ENCODE results near the gene FZD10.

The FZD10 gene

GRCh38 chr12:130131801-130132200 is 30.5 kb upstream of the FZD10 start:
- DNase-seq (ENCODE audit: low read depth in 2 of 2): no peak

- no peak for DNase-seq (ENCODE audit: low read depth in 2 of 2)
These were observed 29.3 kb upstream of the FZD10 start for GRCh38 chr12:130132831-130133511.

- DNase-seq (ENCODE audit: low read depth in 2 of 2): no peak
These were observed 28.3 kb upstream of the FZD10 start for GRCh38 chr12:130133851-130134562.

GRCh38 chr12:130134563-130134915 is 27.7 kb upstream of the FZD10 start:
- no peak for DNase-seq (ENCODE audit: low read depth in 2 of 2)

- no peak for DNase-seq (ENCODE audit: low read depth in 2 of 2)
These were observed 25.7 kb upstream of the FZD10 start for GRCh38 chr12:130136509-130137039.

GRCh38 chr12:130137040-130138018 is 24.9 kb upstream of the FZD10 start:
- no peak for DNase-seq (ENCODE audit: low read depth in 2 of 2)

GRCh38 chr12:130138478-130138877 is 23.8 kb upstream of the FZD10 start:
- DNase-seq (ENCODE audit: low read depth in 2 of 2): no peak

- DNase-seq (ENCODE audit: low read depth in 2 of 2): no peak
These were observed 22.5 kb upstream of the FZD10 start for GRCh38 chr12:130139567-130140421.

GRCh38 chr12:130141105-130141504 is 21.2 kb upstream of the FZD10 start:
- DNase-seq (ENCODE audit: low read depth in 2 of 2): no peak

GRCh38 chr12:130141901-130142683 is 20.2 kb upstream of the FZD10 start:
- DNase-seq (ENCODE audit: low read depth in 2 of 2): no peak

GRCh38 chr12:130142736-130143135 is 19.5 kb upstream of the FZD10 start:
- no peak for DNase-seq (ENCODE audit: low read depth in 2 of 2)

- no peak for DNase-seq (ENCODE audit: low read depth in 2 of 2)
These were observed 19.1 kb upstream of the FZD10 start for GRCh38 chr12:130143136-130143535.

- no peak for DNase-seq (ENCODE audit: low read depth in 2 of 2)
These were observed 18.0 kb upstream of the FZD10 start for GRCh38 chr12:130144256-130144655.

GRCh38 chr12:130145731-130146130 is 16.5 kb upstream of the FZD10 start:
- no peak for DNase-seq (ENCODE audit: low read depth in 2 of 2)

- DNase-seq (ENCODE audit: low read depth in 2 of 2): no peak
These were observed 15.9 kb upstream of the FZD10 start for GRCh38 chr12:130146176-130146931.

- DNase-seq (ENCODE audit: low read depth in 2 of 2): no peak
These were observed 14.2 kb upstream of the FZD10 start for GRCh38 chr12:130147875-130148596.

- DNase-seq (ENCODE audit: low read depth in 2 of 2): no peak
These were observed 10.4 kb upstream of the FZD10 start for GRCh38 chr12:130151846-130152245.

GRCh38 chr12:130152386-130152785 is 9.9 kb upstream of the FZD10 start:
- no peak for DNase-seq (ENCODE audit: low read depth in 2 of 2)

GRCh38 chr12:130153803-130154202 is 8.5 kb upstream of the FZD10 start:
- no peak for DNase-seq (ENCODE audit: low read depth in 2 of 2)
